K562 (cell line): Measurements from ENCODE around the gene TGFBR2. TPM values are rescaled to one million over a fixed set of nuclear protein-coding genes. Genes with fewer than 3 reads are reported as not detected.

ENCODE experiments used
- ATAC-seq: fragments of 200-7000 bp; cut with Tn5 transposase; 3 replicates; pipeline ENCODE4 v1.9.1; 2020; ENCODE audit warnings: moderate library complexity
- BruUV-seq: library from RNA; stranded (reverse); fragments of 400-500 nt; replicated peaks from 2 replicates; lab custom pipeline; 2021; lab: Mats Ljungman, UMichigan
- CTCF ChIA-PET: fragments of 300-600 bp; formaldehyde crosslinking; extraction: SDS; loops from one replicate; lab custom pipeline; 2021; ENCODE audit warnings: low intra/inter-chr PET ratio; lab: Yijun Ruan, JAX
- POLR2A ChIA-PET: fragments of 300-600, 350-650 bp; sonication (Branson Sonifier 250); formaldehyde crosslinking; extraction: SDS; loops from one replicate; lab custom pipeline; 2021; ENCODE audit warnings: antibody characterized with exemption, inconsistent platforms; lab: Yijun Ruan, JAX
- DNase-seq, 4 experiments: peaks; one replicate each; pipeline versions ENCODE4 v3.0.0 to v3.0.0-alpha.2; 2011 to 2018; ENCODE audit warnings: low spot score in 3 of 4, mixed read lengths in 3 of 4; ENCODE audit errors: extremely low read depth in 1 of 4
- FAIRE-seq: peaks from 2 replicates; lab custom pipeline; 2011; peaks lifted over from hg19 to GRCh38; lab: Jason Lieb, UNC
- H2AFZ ChIP-seq: 2 replicates; pipeline ENCODE4 v1.6.0; 2011; ENCODE audit warnings: low read depth, low read length, control low read depth, inconsistent platforms
- H3K27ac ChIP-seq: fragments of 200-600 bp; 3 replicates; pipeline ENCODE4 v1.8.0; 2011; ENCODE audit warnings: low read depth, mild to moderate bottlenecking, control low read depth, inconsistent platforms, low read length, moderate library complexity, mixed read lengths; ENCODE audit errors: extremely low read depth
- H3K27me3 ChIP-seq, 2 experiments: fragments of 300-600 bp in 1 of 2; 2 replicates in 1 of 2; 3 replicates in 1 of 2; pipeline versions ENCODE4 v1.6.0 to v1.8.0; 2011; ENCODE audit warnings: inconsistent platforms in 2 of 2, low read length in 2 of 2, mild to moderate bottlenecking in 1 of 2, mixed read lengths in 1 of 2, moderate library complexity in 1 of 2; ENCODE audit not compliant: control insufficient read depth in 2 of 2, insufficient read depth in 2 of 2
- H3K36me3 ChIP-seq: fragments of 300-600 bp; 3 replicates; pipeline ENCODE4 v1.8.0; 2011; ENCODE audit warnings: mild to moderate bottlenecking, low read length, inconsistent platforms; ENCODE audit not compliant: control insufficient read depth, insufficient read depth
- H3K4me1 ChIP-seq, 2 experiments: fragments of 200-600 bp in 1 of 2; replicated peaks in 1 of 2; 2 replicates in 1 of 2; 3 replicates in 1 of 2; pipeline versions ENCODE4 v1.5.1 to v1.8.0; 2011; ENCODE audit warnings: inconsistent platforms in 2 of 2, low read length in 2 of 2, mild to moderate bottlenecking in 1 of 2, mixed read lengths in 1 of 2, moderate library complexity in 1 of 2; ENCODE audit not compliant: control insufficient read depth in 2 of 2, insufficient read depth in 2 of 2
- H3K4me2 ChIP-seq: 2 replicates; pipeline ENCODE4 v1.6.1; 2011; ENCODE audit warnings: low read length, control low read depth, inconsistent platforms, mixed read lengths; ENCODE audit not compliant: insufficient read depth
- H3K4me3 ChIP-seq: fragments of 200-600 bp; sonication (generic), shearing (Covaris generic); 2 replicates; pipeline ENCODE4 v1.5.1; 2016; ENCODE audit warnings: control low read depth, inconsistent platforms
- H3K79me2 ChIP-seq: fragments of 200-600 bp; 3 replicates; pipeline ENCODE4 v1.8.0; 2011; ENCODE audit warnings: low read length, inconsistent platforms; ENCODE audit not compliant: control insufficient read depth, insufficient read depth
- H3K9ac ChIP-seq, 2 experiments: 2 replicates each; pipeline versions ENCODE4 v1.6.0 to v1.6.1; 2011; ENCODE audit warnings: low read depth in 2 of 2, low read length in 2 of 2, control low read depth in 1 of 2, inconsistent platforms in 1 of 2, mild to moderate bottlenecking in 1 of 2, mixed read lengths in 1 of 2; ENCODE audit not compliant: insufficient read depth in 1 of 2
- H3K9me1 ChIP-seq: one replicate; pipeline ENCODE4 v1.6.0; 2011; ENCODE audit warnings: inconsistent platforms, mild to moderate bottlenecking, low read length, moderate library complexity; ENCODE audit not compliant: control insufficient read depth, insufficient read depth
- H3K9me3 ChIP-seq: replicated peaks from 2 replicates; pipeline ENCODE4 v1.5.1; 2011; ENCODE audit warnings: low read depth, low read length, inconsistent platforms; ENCODE audit not compliant: control insufficient read depth, insufficient read depth
- H4K20me1 ChIP-seq: replicated peaks from 2 replicates; pipeline ENCODE4 v1.6.1; 2011; ENCODE audit warnings: low read length, inconsistent platforms, mixed read lengths; ENCODE audit not compliant: control insufficient read depth, insufficient read depth
- BRF1 ChIP-seq: IDR thresholded peaks from 3 replicates; pipeline ENCODE4 v1.6.1; 2011; ENCODE audit warnings: borderline replicate concordance, mild to moderate bottlenecking; ENCODE audit not compliant: insufficient read length; ENCODE audit errors: extremely low read depth
- E2F8 ChIP-seq: fragments of 450-650 bp; IDR thresholded peaks from 2 replicates; pipeline ENCODE4 v1.7.1; 2018; ENCODE audit warnings: mild to moderate bottlenecking, low read depth; ENCODE audit not compliant: partially characterized antibody
- GTF2E2 ChIP-seq: fragments of 200-800 bp; sonication (Bioruptor generic); IDR thresholded peaks from 2 replicates; pipeline ENCODE4 v1.6.1; 2016; ENCODE audit warnings: missing genetic modification characterization, missing compliant biosample characterization
- HNRNPUL1 ChIP-seq: fragments of 200-400 bp; formaldehyde crosslinking; IDR thresholded peaks from 2 replicates; pipeline ENCODE4 v1.6.1; 2017; ENCODE audit warnings: low read length
- MBD1 ChIP-seq: fragments of 250-450 bp; sonication (Bioruptor Pico); IDR thresholded peaks from 2 replicates; pipeline ENCODE4 v1.8.0; 2022; ENCODE audit warnings: inconsistent platforms
- PHF8 ChIP-seq: fragments of 200-600 bp; sonication (generic); IDR thresholded peaks from 2 replicates; pipeline ENCODE4 v1.6.1; 2012; ENCODE audit warnings: mixed run types, mild to moderate bottlenecking, inconsistent platforms, low read length, moderate library complexity, borderline replicate concordance
- PHTF2 ChIP-seq: fragments of 250-450 bp; sonication (Bioruptor Pico); IDR thresholded peaks from 2 replicates; pipeline ENCODE4 v1.5.0; 2021; ENCODE audit warnings: mild to moderate bottlenecking
- POLR2AphosphoS5 ChIP-seq: IDR thresholded peaks from 2 replicates; pipeline ENCODE4 v1.6.1; 2011; ENCODE audit warnings: mild to moderate bottlenecking, low read depth, low read length, moderate library complexity; ENCODE audit not compliant: control insufficient read depth, insufficient read depth
- SMAD1 ChIP-seq: fragments of 150-350 bp; IDR thresholded peaks from 2 replicates; pipeline ENCODE4 v1.6.1; 2014; ENCODE audit warnings: low read length, low read depth; ENCODE audit not compliant: partially characterized antibody
- SMARCA5 ChIP-seq: fragments of 450-650 bp; IDR thresholded peaks from 2 replicates; pipeline ENCODE4 v1.6.1; 2016
- SP2 ChIP-seq: IDR thresholded peaks from 2 replicates; pipeline ENCODE4 v1.6.1; 2011; ENCODE audit warnings: mild to moderate bottlenecking, low read depth, low read length, moderate library complexity; ENCODE audit not compliant: poor library complexity, severe bottlenecking; ENCODE audit errors: extremely low read depth
- TOE1 ChIP-seq, 2 experiments: fragments of 450-650 bp in 1 of 2; sonication (generic) in 1 of 2; formaldehyde crosslinking in 1 of 2; IDR thresholded peaks; 2 replicates each; pipeline versions ENCODE4 v1.7.1 to v1.8.0; 2016 to 2022; ENCODE audit warnings: borderline replicate concordance in 2 of 2, mild to moderate bottlenecking in 2 of 2, antibody characterized with exemption in 1 of 2, inconsistent platforms in 1 of 2, low read depth in 1 of 2, missing genetic modification reagents in 1 of 2, moderate library complexity in 1 of 2
- WGBS: fragments of 100-300 bp; shearing (Covaris generic); methylation state at CpG from one replicate; pipeline ENCODE4 v1.1.6; 2016; ENCODE audit warnings: low coverage, mixed read lengths; ENCODE audit not compliant: insufficient coverage; ENCODE audit errors: missing lambda C conversion rate; 5-methylcytosine and 5-hydroxymethylcytosine counted together
- in situ Hi-C: fragments of 300-500 bp; cut with MboI; formaldehyde crosslinking; loops from 4 replicates; pipeline ENCODE4 v1.15.0; 2018; ENCODE audit warnings: inconsistent platforms, mixed read lengths
- intact Hi-C: fragments of 100-400 bp; cut with micrococcal nuclease; formaldehyde crosslinking; loops from 2 replicates; pipeline ENCODE4 v1.14.2; 2022
- polyA plus RNA-seq, 8 experiments: library from polyadenylated mRNA; depleted of rRNA in 4 of 8; stranded (reverse) in 5 of 8; unstranded in 3 of 8; fragments of >200 nt; fragmentation: Nextera tagmentation in 2 of 8; fragmentation: Illumina TruSeq in 1 of 8; extraction: Ambion mirVana in 2 of 8; extraction: Trizol in 1 of 8; gene quantifications; 2 replicates each; pipeline versions ENCODE4 v1.2.1 to v1.2.3, GENCODE V29; 2011 to 2014; ENCODE audit warnings: inconsistent platforms in 1 of 8, missing spikeins in 1 of 8
- total RNA-seq, 7 experiments: library from RNA; depleted of rRNA in 6 of 7; stranded (reverse); fragments of >200 nt in 6 of 7; fragmentation: Illumina TruSeq in 2 of 7; extraction: Trizol in 2 of 7; gene quantifications; 2 replicates each; pipeline versions ENCODE4 v1.2.1 to v1.2.3, GENCODE V29; 2011 to 2021; ENCODE audit warnings: low replicate concordance in 1 of 7
- TF ChIP-seq, protein P1 (sequence below): fragments of 450-650 bp; IDR thresholded peaks from 2 replicates; pipeline ENCODE4 v1.6.1; 2018; ENCODE audit warnings: mild to moderate bottlenecking, low read depth; ENCODE audit not compliant: partially characterized antibody

TGFBR2 gene
- total and polyA plus RNA-seq, 9 of the 15 experiments (the other 6 are each of a cell fraction or from before 2014, with no cell fraction given) = 0.11 to 0.84 (median 0.24) TPM

GRCh38 chr3:30610702-30611368, 4.4 kb downstream of the TGFBR2 start:
- no peak for ATAC-seq
- H3K27me3 ChIP-seq = no peaks in the 10 kb centered on the region; a peak in 1 of 5 replicates
- in situ Hi-C loops (no loop called here), intact Hi-C loops (no loop called here)
- no peaks in the 10 kb centered on the region; the same call in 1 of the 2 replicates for H3K9me3 ChIP-seq
- H3K9me1 ChIP-seq = no peaks in the 10 kb centered on the region
- H3K79me2 ChIP-seq = no peaks in the 10 kb centered on the region
- no peak overlapping the region for H3K4me3 ChIP-seq
- H3K36me3 ChIP-seq = no peaks in the 10 kb centered on the region
- H4K20me1 ChIP-seq = no peaks in the 10 kb centered on the region
- DNase-seq = no peak
- peaks cover 0 to 10% of the 10 kb centered on the region in 2 experiments; a peak in 1 of 5 replicates for H3K4me1 ChIP-seq
- ChIA-PET CTCF (no interaction called here), POLR2A (no interaction called here)
- FAIRE-seq = no peak
- H3K9ac ChIP-seq = no peak overlapping the region
- no peak overlapping the region for H3K27ac ChIP-seq
- H3K4me2 ChIP-seq = no peak overlapping the region
- H2AFZ ChIP-seq = no peak overlapping the region
- WGBS = 0% methylated on average over 3 of the region's 3 CpGs
- no TSS peak for BruUV-seq
- no peak for TF ChIP-seq PHF8
- no peak for TF ChIP-seq SMARCA5
- no peak for TF ChIP-seq POLR2AphosphoS5
- no peak for TF ChIP-seq E2F8
- no peak for TF ChIP-seq PHTF2
- no peak for TF ChIP-seq SP2
- no peak for TF ChIP-seq MBD1
- TF ChIP-seq GTF2E2 = no peak
- TF ChIP-seq, protein P1, sequence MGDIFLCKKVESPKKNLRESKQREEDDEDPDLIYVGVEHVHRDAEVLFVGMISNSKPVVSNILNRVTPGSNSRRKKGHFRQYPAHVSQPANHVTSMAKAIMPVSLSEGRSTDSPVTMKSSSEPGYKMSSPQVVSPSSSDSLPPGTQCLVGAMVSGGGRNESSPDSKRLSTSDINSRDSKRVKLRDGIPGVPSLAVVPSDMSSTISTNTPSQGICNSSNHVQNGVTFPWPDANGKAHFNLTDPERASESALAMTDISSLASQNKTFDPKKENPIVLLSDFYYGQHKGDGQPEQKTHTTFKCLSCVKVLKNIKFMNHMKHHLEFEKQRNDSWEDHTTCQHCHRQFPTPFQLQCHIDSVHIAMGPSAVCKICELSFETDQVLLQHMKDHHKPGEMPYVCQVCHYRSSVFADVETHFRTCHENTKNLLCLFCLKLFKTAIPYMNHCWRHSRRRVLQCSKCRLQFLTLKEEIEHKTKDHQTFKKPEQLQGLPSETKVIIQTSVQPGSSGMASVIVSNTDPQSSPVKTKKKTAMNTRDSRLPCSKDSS = no peak
- TF ChIP-seq HNRNPUL1 = no peak
- no peak for TF ChIP-seq BRF1
- TF ChIP-seq TOE1 (IDR thresholded peaks at IDR 0.05; ENCODE audit: borderline replicate concordance) = no peak
- TF ChIP-seq TOE1 (CRISPR knock-in tag; IDR thresholded peaks at IDR 0.05; ENCODE audit: borderline replicate concordance, low read depth) = no peak
- TF ChIP-seq SMAD1 = no peak
